WTC11 (cell line): ENCODE data around the gene SHBG. TPM values are rescaled to one million over a fixed set of nuclear protein-coding genes. Genes with fewer than 3 reads are reported as not detected.
A peak's percentile ranks its signal among the peaks of the same experiment; 100 is the strongest.

Source experiments
- ATAC-seq: fragments of 200-7000 bp; cut with Tn5 transposase; 2 replicates; pipeline ENCODE4 v1.10.0; 2021; ENCODE audit warnings: mild to moderate bottlenecking, moderate library complexity
- CTCF ChIA-PET: fragments of 300-600 bp; sonication (Branson Sonifier 250); formaldehyde crosslinking; loops from one replicate; lab custom pipeline; 2021; ENCODE audit warnings: antibody characterized with exemption; lab: Charles Lee
- POLR2A ChIA-PET: fragments of 350-600 bp; sonication (Branson Sonifier 250); formaldehyde crosslinking; loops from one replicate; lab custom pipeline; 2021; ENCODE audit warnings: antibody characterized with exemption; lab: Charles Lee
- DNase-seq: peaks from one replicate; pipeline ENCODE4 v3.0.0; 2021; ENCODE audit warnings: low spot score
- H3K27ac Mint-ChIP-seq: 2 replicates; pipeline ENCODE4 v1.8.0; 2021; ENCODE audit warnings: mixed read lengths
- H3K27me3 Mint-ChIP-seq: 2 replicates; pipeline ENCODE4 v1.8.0; 2021; ENCODE audit warnings: low read depth, mild to moderate bottlenecking, moderate library complexity, mixed read lengths
- H3K36me3 Mint-ChIP-seq: 2 replicates; pipeline ENCODE4 v1.8.0; 2021; ENCODE audit warnings: mixed read lengths
- H3K4me1 Mint-ChIP-seq: 2 replicates; pipeline ENCODE4 v1.8.0; 2022; ENCODE audit warnings: mixed read lengths
- H3K4me3 Mint-ChIP-seq: 2 replicates; pipeline ENCODE4 v1.8.0; 2021; ENCODE audit warnings: mild to moderate bottlenecking, moderate library complexity, mixed read lengths
- H3K9me3 Mint-ChIP-seq: 2 replicates; pipeline ENCODE4 v1.8.0; 2021; ENCODE audit warnings: mixed read lengths
- CBFB ChIP-seq: sonication (generic); formaldehyde crosslinking; IDR thresholded peaks from 2 replicates; pipeline ENCODE4 v1.8.1; 2022; ENCODE audit warnings: mild to moderate bottlenecking, low read depth, missing genetic modification reagents
- ELF4 ChIP-seq: sonication (generic); formaldehyde crosslinking; IDR thresholded peaks from 2 replicates; pipeline ENCODE4 v1.8.1; 2022; ENCODE audit warnings: low read depth, mild to moderate bottlenecking, moderate library complexity, missing genetic modification reagents
- ETV6 ChIP-seq: sonication (generic); formaldehyde crosslinking; IDR thresholded peaks from 2 replicates; pipeline ENCODE4 v1.8.1; 2022; ENCODE audit warnings: mild to moderate bottlenecking, missing genetic modification reagents
- NFATC4 ChIP-seq: fragments of 250-450 bp; sonication (Bioruptor Pico); IDR thresholded peaks from 2 replicates; pipeline ENCODE4 v1.9.0; 2021; ENCODE audit warnings: mild to moderate bottlenecking
- NFYB ChIP-seq: sonication (generic); formaldehyde crosslinking; conservative IDR thresholded peaks from 2 replicates; pipeline ENCODE4 v1.8.0; 2022; ENCODE audit warnings: low read depth, missing genetic modification reagents
- RELA ChIP-seq: sonication (generic); formaldehyde crosslinking; IDR thresholded peaks from 2 replicates; pipeline ENCODE4 v1.8.1; 2022; ENCODE audit warnings: missing genetic modification reagents, mild to moderate bottlenecking, borderline replicate concordance
- SOX15 ChIP-seq: fragments of 250-450 bp; sonication (Bioruptor Pico); IDR thresholded peaks from 2 replicates; pipeline ENCODE4 v1.9.0; 2021; ENCODE audit warnings: mild to moderate bottlenecking
- TCF7 ChIP-seq: sonication (generic); formaldehyde crosslinking; IDR thresholded peaks from 2 replicates; pipeline ENCODE4 v1.8.0; 2022; ENCODE audit warnings: mild to moderate bottlenecking, low read depth, missing genetic modification reagents, moderate library complexity
- ZBTB21 ChIP-seq: sonication (generic); formaldehyde crosslinking; IDR thresholded peaks from 2 replicates; pipeline ENCODE4 v1.8.1; 2023; ENCODE audit warnings: mild to moderate bottlenecking, missing genetic modification reagents, borderline replicate concordance
- ZNF671 ChIP-seq: fragments of 250-450 bp; sonication (Bioruptor Pico); IDR thresholded peaks from 2 replicates; pipeline ENCODE4 v1.8.0; 2021; ENCODE audit warnings: mild to moderate bottlenecking
- total RNA-seq: library from RNA; stranded (reverse); gene quantifications from 3 replicates; pipeline ENCODE4 v1.2.3, GENCODE V29; 2021
- TF ChIP-seq, protein P1 (sequence below): sonication (generic); formaldehyde crosslinking; IDR thresholded peaks from 2 replicates; pipeline ENCODE4 v1.8.1; 2023; ENCODE audit warnings: mild to moderate bottlenecking, missing genetic modification reagents, borderline replicate concordance
- TF ChIP-seq, protein P2 (sequence below): fragments of 200-600 bp; IDR thresholded peaks from 2 replicates; pipeline ENCODE4 v1.8.0; 2022; ENCODE audit warnings: antibody characterized with exemption
- TF ChIP-seq, protein P3 (sequence below): sonication (generic); formaldehyde crosslinking; conservative IDR thresholded peaks from 2 replicates; pipeline ENCODE4 v1.8.1; 2022; ENCODE audit warnings: mild to moderate bottlenecking, missing genetic modification reagents
- TF ChIP-seq, protein P4 (sequence below): sonication (generic); formaldehyde crosslinking; IDR thresholded peaks from 2 replicates; pipeline ENCODE4 v1.8.1; 2023; ENCODE audit warnings: mild to moderate bottlenecking, missing genetic modification reagents
- TF ChIP-seq, protein P5 (sequence below): fragments of 250-450 bp; sonication (Bioruptor Pico); IDR thresholded peaks from 2 replicates; pipeline ENCODE4 v2.1.2; 2022; ENCODE audit warnings: mild to moderate bottlenecking, moderate library complexity
- TF ChIP-seq, protein P6 (sequence below): sonication (generic); formaldehyde crosslinking; IDR thresholded peaks from 2 replicates; pipeline ENCODE4 v1.8.1; 2023; ENCODE audit warnings: mild to moderate bottlenecking, moderate library complexity, missing genetic modification reagents

SHBG gene
- total RNA-seq, 1 experiment from 2014 or later: 0.83 TPM

DNA sequence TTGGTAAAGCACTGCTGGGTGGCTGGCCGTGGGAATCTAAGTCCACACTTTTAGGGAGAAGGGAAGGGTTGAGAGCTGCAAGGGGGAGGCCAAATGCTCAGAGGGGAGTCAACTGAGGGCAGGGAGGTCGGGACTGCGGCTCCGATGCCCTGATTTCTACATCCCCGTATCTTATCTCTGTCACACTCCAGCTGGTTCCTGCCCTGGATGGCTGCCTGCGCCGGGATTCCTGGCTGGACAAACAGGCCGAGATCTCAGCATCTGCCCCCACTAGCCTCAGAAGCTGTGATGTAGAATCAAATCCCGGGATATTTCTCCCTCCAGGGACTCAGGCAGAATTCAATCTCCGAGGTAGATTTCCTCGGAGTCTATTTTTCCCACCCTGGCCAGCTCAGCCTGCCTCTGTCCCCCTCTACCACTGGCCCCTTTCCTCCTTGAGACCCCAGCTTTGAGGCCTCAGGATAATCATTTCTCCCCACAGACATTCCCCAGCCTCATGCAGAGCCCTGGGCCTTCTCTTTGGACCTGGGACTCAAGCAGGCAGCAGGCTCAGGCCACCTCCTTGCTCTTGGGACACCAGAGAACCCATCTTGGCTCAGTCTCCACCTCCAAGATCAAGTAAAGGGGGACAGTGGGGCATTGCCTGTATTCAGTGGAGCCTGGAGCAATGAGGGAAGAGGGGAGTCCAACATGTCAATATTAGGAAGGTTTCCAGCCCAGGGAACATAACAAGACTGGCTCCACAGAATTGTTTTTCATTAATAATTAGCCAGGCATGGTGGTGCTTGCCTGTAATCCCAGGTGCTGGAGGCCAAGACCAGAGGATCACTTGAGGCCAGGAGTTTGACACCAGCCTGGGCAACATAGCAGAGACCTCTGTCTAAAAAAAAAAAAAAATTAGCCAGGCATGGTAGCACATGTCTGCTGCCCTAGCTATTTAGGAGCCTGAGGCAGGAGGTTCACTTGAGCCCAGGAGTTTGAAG lies 1.8 kb downstream of the SHBG start:
- Mint-ChIP-seq H3K27me3 (no peaks in the 10 kb centered on the region), H3K27ac (no peak overlapping the region), H3K9me3 (no peaks in the 10 kb centered on the region), H3K36me3 (no peaks in the 10 kb centered on the region; the same call in 1 of the 2 replicates), H3K4me3 (no peak overlapping the region), H3K4me1 (peaks cover 37% of the 10 kb centered on the region)
- CTCF ChIA-PET: interaction anchor here (0.7 to 7.5 kb wide), 30 partner anchors 8 to 462 kb away, joined by 3 to 205 read pairs (median 6); partner anchors contain the start of genes ATP1B2, CD68, DNAH2 and EFNB3
- POLR2A ChIA-PET: interaction anchor here (1.0 to 5.8 kb wide), 6 partner anchors 19 to 85 kb away, joined by 3 to 68 read pairs (median 5); partner anchors contain the start of genes ATP1B2, SOX15, TP53 and WRAP53
- DNase-seq (no peak), ATAC-seq (no peak)
- TF ChIP-seq SOX15 (CRISPR knock-in tag) (no peak), RELA (CRISPR knock-in tag) (no peak), CBFB (CRISPR knock-in tag) (no peak)
- TF ChIP-seq, protein P1, sequence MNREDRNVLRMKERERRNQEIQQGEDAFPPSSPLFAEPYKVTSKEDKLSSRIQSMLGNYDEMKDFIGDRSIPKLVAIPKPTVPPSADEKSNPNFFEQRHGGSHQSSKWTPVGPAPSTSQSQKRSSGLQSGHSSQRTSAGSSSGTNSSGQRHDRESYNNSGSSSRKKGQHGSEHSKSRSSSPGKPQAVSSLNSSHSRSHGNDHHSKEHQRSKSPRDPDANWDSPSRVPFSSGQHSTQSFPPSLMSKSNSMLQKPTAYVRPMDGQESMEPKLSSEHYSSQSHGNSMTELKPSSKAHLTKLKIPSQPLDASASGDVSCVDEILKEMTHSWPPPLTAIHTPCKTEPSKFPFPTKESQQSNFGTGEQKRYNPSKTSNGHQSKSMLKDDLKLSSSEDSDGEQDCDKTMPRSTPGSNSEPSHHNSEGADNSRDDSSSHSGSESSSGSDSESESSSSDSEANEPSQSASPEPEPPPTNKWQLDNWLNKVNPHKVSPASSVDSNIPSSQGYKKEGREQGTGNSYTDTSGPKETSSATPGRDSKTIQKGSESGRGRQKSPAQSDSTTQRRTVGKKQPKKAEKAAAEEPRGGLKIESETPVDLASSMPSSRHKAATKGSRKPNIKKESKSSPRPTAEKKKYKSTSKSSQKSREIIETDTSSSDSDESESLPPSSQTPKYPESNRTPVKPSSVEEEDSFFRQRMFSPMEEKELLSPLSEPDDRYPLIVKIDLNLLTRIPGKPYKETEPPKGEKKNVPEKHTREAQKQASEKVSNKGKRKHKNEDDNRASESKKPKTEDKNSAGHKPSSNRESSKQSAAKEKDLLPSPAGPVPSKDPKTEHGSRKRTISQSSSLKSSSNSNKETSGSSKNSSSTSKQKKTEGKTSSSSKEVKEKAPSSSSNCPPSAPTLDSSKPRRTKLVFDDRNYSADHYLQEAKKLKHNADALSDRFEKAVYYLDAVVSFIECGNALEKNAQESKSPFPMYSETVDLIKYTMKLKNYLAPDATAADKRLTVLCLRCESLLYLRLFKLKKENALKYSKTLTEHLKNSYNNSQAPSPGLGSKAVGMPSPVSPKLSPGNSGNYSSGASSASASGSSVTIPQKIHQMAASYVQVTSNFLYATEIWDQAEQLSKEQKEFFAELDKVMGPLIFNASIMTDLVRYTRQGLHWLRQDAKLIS: no peak

DNA sequence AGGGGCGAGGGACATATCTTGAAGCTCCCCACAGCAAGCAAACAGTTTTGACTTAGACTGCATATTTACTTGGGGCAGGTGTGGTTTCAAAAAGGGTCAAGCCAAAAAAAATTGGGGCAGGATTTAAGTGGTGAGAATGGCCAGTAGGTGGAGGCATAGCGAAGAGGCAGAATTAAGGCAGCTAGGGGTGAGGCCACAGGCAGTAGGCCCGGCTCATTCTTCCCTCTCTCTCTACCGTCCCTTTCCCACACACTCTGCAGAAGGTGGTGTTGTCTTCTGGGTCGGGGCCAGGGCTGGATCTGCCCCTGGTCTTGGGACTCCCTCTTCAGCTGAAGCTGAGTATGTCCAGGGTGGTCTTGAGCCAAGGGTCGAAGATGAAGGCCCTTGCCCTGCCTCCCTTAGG lies 2.6 kb downstream of the SHBG start:
- Mint-ChIP-seq H3K4me3 (no peak overlapping the region), H3K27ac (no peak overlapping the region), H3K4me1 (peaks cover 35% of the 10 kb centered on the region), H3K27me3 (no peaks in the 10 kb centered on the region), H3K9me3 (no peaks in the 10 kb centered on the region)
- ATAC-seq: peak; percentile 55
- DNase-seq: peak; percentile 56
- TF ChIP-seq, protein P2, sequence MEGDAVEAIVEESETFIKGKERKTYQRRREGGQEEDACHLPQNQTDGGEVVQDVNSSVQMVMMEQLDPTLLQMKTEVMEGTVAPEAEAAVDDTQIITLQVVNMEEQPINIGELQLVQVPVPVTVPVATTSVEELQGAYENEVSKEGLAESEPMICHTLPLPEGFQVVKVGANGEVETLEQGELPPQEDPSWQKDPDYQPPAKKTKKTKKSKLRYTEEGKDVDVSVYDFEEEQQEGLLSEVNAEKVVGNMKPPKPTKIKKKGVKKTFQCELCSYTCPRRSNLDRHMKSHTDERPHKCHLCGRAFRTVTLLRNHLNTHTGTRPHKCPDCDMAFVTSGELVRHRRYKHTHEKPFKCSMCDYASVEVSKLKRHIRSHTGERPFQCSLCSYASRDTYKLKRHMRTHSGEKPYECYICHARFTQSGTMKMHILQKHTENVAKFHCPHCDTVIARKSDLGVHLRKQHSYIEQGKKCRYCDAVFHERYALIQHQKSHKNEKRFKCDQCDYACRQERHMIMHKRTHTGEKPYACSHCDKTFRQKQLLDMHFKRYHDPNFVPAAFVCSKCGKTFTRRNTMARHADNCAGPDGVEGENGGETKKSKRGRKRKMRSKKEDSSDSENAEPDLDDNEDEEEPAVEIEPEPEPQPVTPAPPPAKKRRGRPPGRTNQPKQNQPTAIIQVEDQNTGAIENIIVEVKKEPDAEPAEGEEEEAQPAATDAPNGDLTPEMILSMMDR: peak; percentile 28; the same call in 1 of the 2 replicates
- TF ChIP-seq, protein P3, sequence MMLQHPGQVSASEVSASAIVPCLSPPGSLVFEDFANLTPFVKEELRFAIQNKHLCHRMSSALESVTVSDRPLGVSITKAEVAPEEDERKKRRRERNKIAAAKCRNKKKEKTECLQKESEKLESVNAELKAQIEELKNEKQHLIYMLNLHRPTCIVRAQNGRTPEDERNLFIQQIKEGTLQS: no peak
- TF ChIP-seq, all 79 proteins: peak for 1
- ChIA-PET CTCF (interaction anchor here (0.5 to 7.5 kb wide), 34 partner anchors 9 to 1782 kb away, joined by 3 to 205 read pairs (median 4); partner anchors contain the start of genes ATP1B2, CD68, DNAH2 and EFNB3), POLR2A (interaction anchor here (1.0 to 5.8 kb wide), 4 partner anchors 18 to 84 kb away, joined by 3 to 68 read pairs (median 6); partner anchors contain the start of genes ATP1B2, TP53 and WRAP53)
- H3K36me3 Mint-ChIP-seq: no peaks in the 10 kb centered on the region

DNA sequence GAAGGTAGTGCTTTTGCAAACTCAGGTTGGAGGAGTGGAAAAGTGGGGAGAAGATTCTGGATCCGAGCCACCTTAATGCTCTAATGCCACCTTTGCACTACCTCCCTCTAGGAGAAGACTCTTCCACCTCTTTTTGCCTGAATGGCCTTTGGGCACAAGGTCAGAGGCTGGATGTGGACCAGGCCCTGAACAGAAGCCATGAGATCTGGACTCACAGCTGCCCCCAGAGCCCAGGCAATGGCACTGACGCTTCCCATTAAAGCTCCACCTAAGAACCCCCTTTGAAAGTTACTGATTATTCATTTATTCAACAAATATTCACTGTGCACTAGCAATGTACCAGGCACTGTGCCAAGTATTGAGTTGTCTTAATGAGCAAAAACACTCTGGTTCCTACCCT lies 3.2 kb downstream of the SHBG start:
- POLR2A ChIA-PET: interaction anchor here (0.6 to 5.8 kb wide), 4 partner anchors 18 to 83 kb away, joined by 5 to 68 read pairs (median 6); partner anchors contain the start of genes ATP1B2, TP53 and WRAP53
- H3K4me1 Mint-ChIP-seq: peaks cover 35% of the 10 kb centered on the region
- CTCF ChIA-PET: interaction anchor here (0.5 to 7.5 kb wide), 30 partner anchors 9 to 1782 kb away, joined by 3 to 205 read pairs (median 6); partner anchors contain the start of genes ATP1B2, CD68, DNAH2 and EFNB3
- ATAC-seq (peak; percentile 30), DNase-seq (peak; percentile 31)
- no peak overlapping the region for H3K4me3 Mint-ChIP-seq
- no peak overlapping the region for H3K27ac Mint-ChIP-seq
- H3K36me3 Mint-ChIP-seq: no peaks in the 10 kb centered on the region
- H3K9me3 Mint-ChIP-seq: no peaks in the 10 kb centered on the region
- no peaks in the 10 kb centered on the region for H3K27me3 Mint-ChIP-seq
- TF ChIP-seq NFYB (CRISPR knock-in tag): no peak
- TF ChIP-seq, protein P4, sequence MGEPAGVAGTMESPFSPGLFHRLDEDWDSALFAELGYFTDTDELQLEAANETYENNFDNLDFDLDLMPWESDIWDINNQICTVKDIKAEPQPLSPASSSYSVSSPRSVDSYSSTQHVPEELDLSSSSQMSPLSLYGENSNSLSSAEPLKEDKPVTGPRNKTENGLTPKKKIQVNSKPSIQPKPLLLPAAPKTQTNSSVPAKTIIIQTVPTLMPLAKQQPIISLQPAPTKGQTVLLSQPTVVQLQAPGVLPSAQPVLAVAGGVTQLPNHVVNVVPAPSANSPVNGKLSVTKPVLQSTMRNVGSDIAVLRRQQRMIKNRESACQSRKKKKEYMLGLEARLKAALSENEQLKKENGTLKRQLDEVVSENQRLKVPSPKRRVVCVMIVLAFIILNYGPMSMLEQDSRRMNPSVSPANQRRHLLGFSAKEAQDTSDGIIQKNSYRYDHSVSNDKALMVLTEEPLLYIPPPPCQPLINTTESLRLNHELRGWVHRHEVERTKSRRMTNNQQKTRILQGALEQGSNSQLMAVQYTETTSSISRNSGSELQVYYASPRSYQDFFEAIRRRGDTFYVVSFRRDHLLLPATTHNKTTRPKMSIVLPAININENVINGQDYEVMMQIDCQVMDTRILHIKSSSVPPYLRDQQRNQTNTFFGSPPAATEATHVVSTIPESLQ (CRISPR knock-in tag): no peak
- no peak for TF ChIP-seq ETV6 (CRISPR knock-in tag)
- TF ChIP-seq, protein P5, sequence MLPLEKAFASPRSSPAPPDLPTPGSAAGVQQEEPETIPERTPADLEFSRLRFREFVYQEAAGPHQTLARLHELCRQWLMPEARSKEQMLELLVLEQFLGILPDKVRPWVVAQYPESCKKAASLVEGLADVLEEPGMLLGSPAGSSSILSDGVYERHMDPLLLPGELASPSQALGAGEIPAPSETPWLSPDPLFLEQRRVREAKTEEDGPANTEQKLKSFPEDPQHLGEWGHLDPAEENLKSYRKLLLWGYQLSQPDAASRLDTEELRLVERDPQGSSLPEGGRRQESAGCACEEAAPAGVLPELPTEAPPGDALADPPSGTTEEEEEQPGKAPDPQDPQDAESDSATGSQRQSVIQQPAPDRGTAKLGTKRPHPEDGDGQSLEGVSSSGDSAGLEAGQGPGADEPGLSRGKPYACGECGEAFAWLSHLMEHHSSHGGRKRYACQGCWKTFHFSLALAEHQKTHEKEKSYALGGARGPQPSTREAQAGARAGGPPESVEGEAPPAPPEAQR (CRISPR knock-in tag): no peak
- TF ChIP-seq TCF7 (CRISPR knock-in tag): no peak
- no peak for TF ChIP-seq ELF4 (CRISPR knock-in tag)
- TF ChIP-seq ZBTB21: no peak
- TF ChIP-seq, protein P6, sequence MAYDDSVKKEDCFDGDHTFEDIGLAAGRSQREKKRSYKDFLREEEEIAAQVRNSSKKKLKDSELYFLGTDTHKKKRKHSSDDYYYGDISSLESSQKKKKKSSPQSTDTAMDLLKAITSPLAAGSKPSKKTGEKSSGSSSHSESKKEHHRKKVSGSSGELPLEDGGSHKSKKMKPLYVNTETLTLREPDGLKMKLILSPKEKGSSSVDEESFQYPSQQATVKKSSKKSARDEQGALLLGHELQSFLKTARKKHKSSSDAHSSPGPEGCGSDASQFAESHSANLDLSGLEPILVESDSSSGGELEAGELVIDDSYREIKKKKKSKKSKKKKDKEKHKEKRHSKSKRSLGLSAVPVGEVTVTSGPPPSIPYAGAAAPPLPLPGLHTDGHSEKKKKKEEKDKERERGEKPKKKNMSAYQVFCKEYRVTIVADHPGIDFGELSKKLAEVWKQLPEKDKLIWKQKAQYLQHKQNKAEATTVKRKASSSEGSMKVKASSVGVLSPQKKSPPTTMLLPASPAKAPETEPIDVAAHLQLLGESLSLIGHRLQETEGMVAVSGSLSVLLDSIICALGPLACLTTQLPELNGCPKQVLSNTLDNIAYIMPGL (CRISPR knock-in tag): no peak
- TF ChIP-seq ZNF671 (CRISPR knock-in tag): no peak
- no peak for TF ChIP-seq NFATC4 (CRISPR knock-in tag)
